Upper lobe of left lung (tissue), 6 donors: ENCODE results near the gene CACNA2D4. TPM values are rescaled to one million over a fixed set of nuclear protein-coding genes. Genes with fewer than 3 reads are reported as not detected.
A peak's percentile ranks its signal among the peaks of the same experiment; 100 is the strongest.

Experiments
- ATAC-seq, 2 donors: fragments of 200-7000 bp; cut with Tn5 transposase; one replicate each; pipeline ENCODE4 v1.9.1; 2022; ENCODE audit warnings: mild to moderate bottlenecking in 2 of 2, moderate library complexity in 2 of 2; ENCODE audit not compliant: low FRiP score in 2 of 2
- DNase-seq, 2 donors: peaks; one replicate each; pipeline ENCODE4 v3.0.0-alpha.2; 2019 to 2020
- H3K27ac ChIP-seq, 4 donors: fragments of 200-600 bp; sonication (generic); one replicate each; pipeline ENCODE4 v1.5.1; 2016 to 2019
- H3K27me3 ChIP-seq, 4 donors: fragments of 200-600 bp; sonication (generic); one replicate each; pipeline ENCODE4 v1.5.1; 2017 to 2019
- H3K36me3 ChIP-seq, 4 donors: fragments of 200-600 bp; sonication (generic); one replicate each; pipeline ENCODE4 v1.5.1; 2016 to 2019
- H3K4me1 ChIP-seq, 4 donors: fragments of 200-600 bp; sonication (generic); one replicate each; pipeline ENCODE4 v1.5.1; 2018 to 2019
- H3K4me3 ChIP-seq, 4 donors: fragments of 200-600 bp; sonication (generic); one replicate each; pipeline ENCODE4 v1.5.1; 2017 to 2019; ENCODE audit warnings: mild to moderate bottlenecking in 2 of 4, moderate library complexity in 1 of 4
- H3K9me3 ChIP-seq, 4 donors: fragments of 200-600 bp; sonication (generic); one replicate each; pipeline ENCODE4 v1.5.1; 2018 to 2019
- EP300 ChIP-seq, 4 donors: sonication (generic); formaldehyde crosslinking; IDR thresholded peaks; one replicate each; pipeline ENCODE4 v1.5.1; 2017; ENCODE audit warnings: antibody characterized with exemption in 4 of 4, control low read depth in 2 of 4
- POLR2A ChIP-seq, 4 donors: fragments of 450-650 bp; IDR thresholded peaks; one replicate each; pipeline ENCODE4 v1.5.1; 2016 to 2017; ENCODE audit warnings: antibody characterized with exemption in 4 of 4, mild to moderate bottlenecking in 2 of 4
- POLR2AphosphoS5 ChIP-seq, 2 donors: sonication (generic); formaldehyde crosslinking; IDR thresholded peaks; one replicate each; pipeline ENCODE4 v1.5.1; 2017; ENCODE audit warnings: antibody characterized with exemption in 2 of 2
- WGBS, 2 donors: methylation state at CpG; one replicate each; pipeline ENCODE4 v1.1.5; 2017 to 2018; 5-methylcytosine and 5-hydroxymethylcytosine counted together
- total RNA-seq, 6 donors: library from RNA; depleted of rRNA in 4 of 6; stranded (reverse); fragments of >200 nt in 4 of 6; gene quantifications; one replicate each; pipeline versions ENCODE4 v1.1.0 to v1.2.1, GENCODE V29; 2016 to 2021
- TF ChIP-seq, protein P1 (sequence below), 6 experiments: fragments of 450-650 bp in 4 of 6; fragments of 200-600 bp in 2 of 6; sonication (generic) in 2 of 6; IDR thresholded peaks; one replicate each; pipeline ENCODE4 v1.5.1; 2016 to 2019; ENCODE audit warnings: antibody characterized with exemption in 6 of 6
- donor health status: DM: no; HTN: no; CAD: no; lungs with moderate emphysema.
- donor health status: DM: no; HTN: yes; CAD: no; lungs with severe emphysema.

CACNA2D4 gene
- total RNA-seq, 6 donors from 2014 or later = 3.3 to 8.4 (median 7.0) TPM

DNA sequence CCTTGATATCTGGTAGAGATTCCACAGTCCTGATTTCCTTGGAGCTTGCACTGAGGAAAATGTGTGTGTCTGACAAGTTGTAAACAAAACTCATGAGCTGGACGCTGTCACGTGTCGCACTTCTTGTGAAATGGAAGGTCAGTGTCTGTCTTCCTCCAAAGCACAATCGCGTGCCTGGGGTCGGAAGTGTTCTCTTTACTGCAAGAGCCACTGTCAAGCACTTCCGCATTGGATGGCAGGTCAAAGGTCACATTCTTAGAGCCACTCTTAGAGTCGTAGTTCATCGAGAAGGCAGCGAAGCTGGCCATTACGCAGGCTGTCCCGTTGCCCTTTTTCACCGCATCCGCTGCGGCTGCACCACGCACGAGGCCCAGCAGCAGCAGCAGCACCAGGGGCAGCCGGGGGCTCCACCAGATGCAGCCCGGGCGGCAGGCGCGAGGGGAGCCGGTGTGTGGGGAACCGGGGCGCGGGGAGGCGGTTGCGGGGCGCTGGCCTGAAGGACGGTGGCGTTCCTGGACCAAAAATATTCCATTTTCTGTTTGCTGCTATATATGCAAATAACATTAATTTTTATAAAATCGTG, 53.1 kb downstream of the CACNA2D4 start:
- Histone ChIP-seq H3K4me1 (no peaks in the 10 kb centered on the region), H3K27ac (no peak overlapping the region), H3K4me3 (no peak overlapping the region), H3K27me3 (no peaks in the 10 kb centered on the region), H3K36me3 (no peaks in the 10 kb centered on the region), H3K9me3 (no peaks in the 10 kb centered on the region)
- WGBS, 2 donors = 81 to 87% methylated on average over 24 to 32 of the region's 32 CpGs
- ATAC-seq = no peak
- DNase-seq = peak in 1 of 2 donors; percentile 73
- TF ChIP-seq POLR2AphosphoS5 (IDR thresholded peaks at IDR 0.05) (no peak), POLR2A (IDR thresholded peaks at IDR 0.05) (no peak), EP300 (IDR thresholded peaks at IDR 0.05) (no peak)
- TF ChIP-seq, protein P1, sequence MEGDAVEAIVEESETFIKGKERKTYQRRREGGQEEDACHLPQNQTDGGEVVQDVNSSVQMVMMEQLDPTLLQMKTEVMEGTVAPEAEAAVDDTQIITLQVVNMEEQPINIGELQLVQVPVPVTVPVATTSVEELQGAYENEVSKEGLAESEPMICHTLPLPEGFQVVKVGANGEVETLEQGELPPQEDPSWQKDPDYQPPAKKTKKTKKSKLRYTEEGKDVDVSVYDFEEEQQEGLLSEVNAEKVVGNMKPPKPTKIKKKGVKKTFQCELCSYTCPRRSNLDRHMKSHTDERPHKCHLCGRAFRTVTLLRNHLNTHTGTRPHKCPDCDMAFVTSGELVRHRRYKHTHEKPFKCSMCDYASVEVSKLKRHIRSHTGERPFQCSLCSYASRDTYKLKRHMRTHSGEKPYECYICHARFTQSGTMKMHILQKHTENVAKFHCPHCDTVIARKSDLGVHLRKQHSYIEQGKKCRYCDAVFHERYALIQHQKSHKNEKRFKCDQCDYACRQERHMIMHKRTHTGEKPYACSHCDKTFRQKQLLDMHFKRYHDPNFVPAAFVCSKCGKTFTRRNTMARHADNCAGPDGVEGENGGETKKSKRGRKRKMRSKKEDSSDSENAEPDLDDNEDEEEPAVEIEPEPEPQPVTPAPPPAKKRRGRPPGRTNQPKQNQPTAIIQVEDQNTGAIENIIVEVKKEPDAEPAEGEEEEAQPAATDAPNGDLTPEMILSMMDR (IDR thresholded peaks at IDR 0.05) = no peak

DNA sequence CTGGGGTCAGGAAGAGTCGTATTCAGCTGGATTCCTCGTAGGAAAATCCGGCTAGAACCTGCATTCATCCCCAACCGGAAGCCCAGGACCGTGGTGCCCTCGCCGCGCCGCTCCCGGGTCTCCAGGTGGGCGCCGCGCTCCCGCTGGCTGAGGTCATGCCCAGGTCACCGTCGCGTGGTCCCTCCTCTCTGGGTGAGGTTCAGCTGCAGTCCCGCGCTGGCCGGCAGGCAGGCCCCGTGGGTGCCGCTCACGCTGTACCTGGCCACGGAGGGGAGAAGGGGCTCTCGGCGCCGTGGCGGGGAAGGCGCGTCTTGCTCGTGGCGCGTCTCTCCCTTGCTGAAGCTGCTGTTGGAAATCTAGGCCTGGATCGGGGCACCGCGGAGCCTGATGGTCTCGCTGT, 53.6 kb downstream of the CACNA2D4 start:
- whole genome bisulfite sequencing, 2 donors = 81 to 86% methylated on average over 10 to 17 of the region's 37 CpGs
- Histone ChIP-seq H3K4me1 (no peaks in the 10 kb centered on the region), H3K9me3 (no peaks in the 10 kb centered on the region), H3K36me3 (no peaks in the 10 kb centered on the region), H3K27ac (no peak overlapping the region), H3K27me3 (no peaks in the 10 kb centered on the region), H3K4me3 (no peak overlapping the region)
- no peak for DNase-seq
- ATAC-seq = no peak
- TF ChIP-seq POLR2A (IDR thresholded peaks at IDR 0.05) (no peak), POLR2AphosphoS5 (IDR thresholded peaks at IDR 0.05) (no peak), EP300 (IDR thresholded peaks at IDR 0.05) (no peak)
- TF ChIP-seq, protein P1 (IDR thresholded peaks at IDR 0.05) = no peak

DNA sequence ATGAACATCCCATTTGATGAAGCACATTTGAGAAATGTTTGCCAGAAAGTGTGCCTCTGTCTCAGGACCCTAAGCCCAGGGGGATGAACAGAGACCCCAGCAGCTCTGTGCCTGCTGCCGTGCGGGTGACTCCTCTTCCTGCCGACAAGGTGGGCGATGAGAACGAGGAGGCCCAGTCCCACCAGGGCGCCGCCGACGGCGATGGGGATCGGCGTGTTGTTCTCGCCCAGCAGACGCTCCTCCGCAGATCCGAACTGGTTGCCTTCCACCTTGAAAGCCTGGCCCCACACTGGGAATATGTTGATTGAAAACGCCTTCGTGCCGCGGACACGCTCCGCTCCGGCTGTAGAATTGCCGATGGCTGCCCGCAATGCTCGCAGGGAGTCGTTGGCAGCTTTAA, 54.0 kb downstream of the CACNA2D4 start:
- WGBS, 2 donors = 55 to 64% methylated on average over 17 to 27 of the region's 27 CpGs
- H3K27me3 ChIP-seq = no peaks in the 10 kb centered on the region
- no peak for ATAC-seq

DNA sequence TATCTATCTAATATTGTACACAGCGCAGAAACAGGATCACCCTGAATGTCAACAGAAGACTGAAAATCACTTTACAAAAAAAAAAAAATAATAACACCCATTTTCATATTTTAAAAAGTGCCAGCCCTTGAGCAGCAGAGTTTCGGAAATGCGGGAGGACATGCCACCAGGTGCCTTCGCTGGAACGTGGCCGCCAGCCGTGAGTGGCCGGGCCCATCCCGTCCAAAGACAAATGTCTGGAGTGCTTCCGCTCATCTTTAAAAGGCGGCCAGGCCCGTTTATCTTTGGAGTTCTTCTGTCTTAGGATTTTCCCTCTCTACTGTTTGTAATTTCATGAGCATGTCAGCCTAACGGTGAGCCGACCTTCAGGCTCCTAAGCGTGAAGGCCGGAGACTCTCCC, 54.6 kb downstream of the CACNA2D4 start:
- DNase-seq (peak in 1 of 2 donors; percentile 57), ATAC-seq (no peak)
- no peaks in the 10 kb centered on the region for H3K9me3 ChIP-seq
- no peak overlapping the region for H3K27ac ChIP-seq
- no peak for TF ChIP-seq POLR2A (IDR thresholded peaks at IDR 0.05)
- TF ChIP-seq POLR2AphosphoS5 (IDR thresholded peaks at IDR 0.05) = no peak
- TF ChIP-seq EP300 (IDR thresholded peaks at IDR 0.05) = no peak
- TF ChIP-seq, protein P1 (IDR thresholded peaks at IDR 0.05) = no peak
- no peaks in the 10 kb centered on the region for H3K4me1 ChIP-seq
- no peaks in the 10 kb centered on the region for H3K27me3 ChIP-seq
- WGBS, 2 donors = 89 to 91% methylated on average over 16 of the region's 16 CpGs
- no peaks in the 10 kb centered on the region for H3K36me3 ChIP-seq
- H3K4me3 ChIP-seq = no peak overlapping the region

More for the DNA sequence above, 54.0 kb downstream of the CACNA2D4 start:
- no peak for TF ChIP-seq EP300 (IDR thresholded peaks at IDR 0.05)
- no peak for TF ChIP-seq POLR2AphosphoS5 (IDR thresholded peaks at IDR 0.05)
- no peak for TF ChIP-seq POLR2A (IDR thresholded peaks at IDR 0.05)
- TF ChIP-seq, protein P1 (IDR thresholded peaks at IDR 0.05) = no peak
- H3K36me3 ChIP-seq = no peaks in the 10 kb centered on the region
- no peak overlapping the region for H3K4me3 ChIP-seq
- DNase-seq = peak in 1 of 2 donors; percentile 77
- H3K9me3 ChIP-seq = no peaks in the 10 kb centered on the region
- H3K27ac ChIP-seq = no peak overlapping the region
- H3K4me1 ChIP-seq = no peaks in the 10 kb centered on the region

DNA sequence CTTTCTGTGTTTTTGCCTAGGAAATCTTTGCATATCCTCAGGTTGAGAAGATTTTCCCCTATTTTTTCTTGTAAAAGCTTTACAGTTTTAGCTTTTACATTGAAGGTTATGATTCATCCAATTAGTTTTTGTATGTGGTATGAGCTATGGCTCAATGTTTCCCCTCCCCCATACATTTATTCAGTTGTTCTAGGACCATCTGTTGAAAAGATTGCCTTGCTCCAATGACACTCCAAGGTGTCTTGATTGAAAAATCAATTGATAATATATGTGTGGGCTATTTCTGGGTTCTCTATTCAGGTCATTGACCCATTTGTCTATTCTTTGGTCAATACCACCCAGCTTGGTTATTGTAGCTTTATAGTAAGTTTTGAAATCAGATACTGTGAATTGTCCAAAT, 55.5 kb downstream of the CACNA2D4 start:
- no peak for ATAC-seq

More for the DNA sequence above, 55.5 kb downstream of the CACNA2D4 start:
- Histone ChIP-seq H3K9me3 (no peaks in the 10 kb centered on the region), H3K27ac (no peak overlapping the region), H3K4me3 (no peak overlapping the region), H3K36me3 (no peaks in the 10 kb centered on the region), H3K27me3 (no peaks in the 10 kb centered on the region), H3K4me1 (no peaks in the 10 kb centered on the region)
- no peak for DNase-seq
- TF ChIP-seq POLR2AphosphoS5 (IDR thresholded peaks at IDR 0.05) = no peak
